ENCODE measurements around the gene NDUFA8. TPM values are rescaled to one million over a fixed set of nuclear protein-coding genes. Genes with fewer than 3 reads are reported as not detected.

NDUFA8 gene
- total RNA-seq, 4 donors from 2014 or later: 16.1 to 59.5 (median 40.3) TPM

- H3K4me1 ChIP-seq: peaks cover 0 to 15% (median 8%) of the 10 kb centered on the region in 4 donors
- no peak for DNase-seq
- no peak overlapping the region for H3K27ac ChIP-seq
- no peaks in the 10 kb centered on the region for H3K9me3 ChIP-seq
- no peaks in the 10 kb centered on the region for H3K36me3 ChIP-seq
- no peak for TF ChIP-seq EP300 (IDR thresholded peaks at IDR 0.05; ENCODE audit: low read depth)
- no peak for TF ChIP-seq POLR2AphosphoS5 (IDR thresholded peaks at IDR 0.05)
- TF ChIP-seq POLR2A (IDR thresholded peaks at IDR 0.05): no peak
- in situ Hi-C loops (cut with MboI; ENCODE audit: low pct_ligation_motif_present in 1 of 4, low pct_unique_long_range_greater_than_20kb in 1 of 4, low sequenced_read_pairs in 3 of 4): loop anchor here (5.0 to 25.0 kb wide), 6 partner anchors 221 to 688 kb away; partner anchors contain the start of gene OR1K1 (in 4 of the 4)
- H3K27me3 ChIP-seq: peaks cover 34% of the 10 kb centered on the region
- intact Hi-C loops (cut with DNase I; ENCODE audit: low total_unique reads): loop anchor here (10.0 kb wide), 1 partner anchor 331 kb away; no protein-coding TSS in a partner anchor
- WGBS, 2 donors (ENCODE audit: low coverage in 1 of 2): 79% methylated on average over 1 of the region's 1 CpG; no CpG with 5 or more reads in 1 of the 2 donors
- H3K4me3 ChIP-seq: no peak overlapping the region
Observed at GRCh38 chr9:122124048-122124447, 35.5 kb downstream of the NDUFA8 start.

- peaks cover 0 to 15% (median 8%) of the 10 kb centered on the region in 4 donors for H3K4me1 ChIP-seq
- H3K27ac ChIP-seq: no peak overlapping the region
- intact Hi-C loops (cut with DNase I; ENCODE audit: low total_unique reads) (loop anchor here (10.0 kb wide), 1 partner anchor 332 kb away; no protein-coding TSS in a partner anchor), in situ Hi-C loops (cut with MboI; ENCODE audit: low pct_ligation_motif_present in 1 of 4, low pct_unique_long_range_greater_than_20kb in 1 of 4, low sequenced_read_pairs in 3 of 4) (loop anchor here (5.0 to 25.0 kb wide), 6 partner anchors 222 to 689 kb away; partner anchors contain the start of gene OR1K1 (in 4 of the 4))
- TF ChIP-seq POLR2A (IDR thresholded peaks at IDR 0.05) (no peak), CTCF (IDR thresholded peaks at IDR 0.05) (peak; percentile 94 to 98 (median 94)), EP300 (IDR thresholded peaks at IDR 0.05; ENCODE audit: low read depth) (no peak)
- H3K27me3 ChIP-seq: peaks cover 31% of the 10 kb centered on the region
- peak; percentile 74 for DNase-seq
- H3K9me3 ChIP-seq: no peaks in the 10 kb centered on the region
- H3K4me3 ChIP-seq: no peak overlapping the region
- no peaks in the 10 kb centered on the region for H3K36me3 ChIP-seq
- 24 to 50% methylated on average over 1 to 13 of the region's 13 CpGs for WGBS, 2 donors (ENCODE audit: low coverage in 1 of 2)
Observed at GRCh38 chr9:122122903-122123632, 36.5 kb downstream of the NDUFA8 start.

- Histone ChIP-seq H3K4me1 (peaks cover 0 to 15% (median 8%) of the 10 kb centered on the region in 4 donors), H3K36me3 (no peaks in the 10 kb centered on the region), H3K27ac (no peak overlapping the region), H3K27me3 (peaks cover 25% of the 10 kb centered on the region), H3K9me3 (no peaks in the 10 kb centered on the region), H3K4me3 (no peak overlapping the region)
- no peak for TF ChIP-seq POLR2A (IDR thresholded peaks at IDR 0.05)
- intact Hi-C loops (cut with DNase I; ENCODE audit: low total_unique reads) (loop anchor here (10.0 kb wide), 1 partner anchor 332 kb away; no protein-coding TSS in a partner anchor), in situ Hi-C loops (cut with MboI; ENCODE audit: low pct_ligation_motif_present in 1 of 4, low pct_unique_long_range_greater_than_20kb in 1 of 4, low sequenced_read_pairs in 3 of 4) (loop anchor here (5.0 to 25.0 kb wide), 6 partner anchors 222 to 690 kb away; partner anchors contain the start of gene OR1K1 (in 4 of the 4))
- WGBS, 2 donors (ENCODE audit: low coverage in 1 of 2): 43% methylated on average over 5 of the region's 6 CpGs; no CpG with 5 or more reads in 1 of the 2 donors
- no peak for DNase-seq
Observed at GRCh38 chr9:122122468-122122867, 37.1 kb downstream of the NDUFA8 start.

GRCh38 chr9:122121931-122122330 is 37.6 kb downstream of the NDUFA8 start:
- DNase-seq: no peak
- H3K36me3 ChIP-seq: no peaks in the 10 kb centered on the region
- no peak for TF ChIP-seq POLR2AphosphoS5 (IDR thresholded peaks at IDR 0.05)
- no peak for TF ChIP-seq EP300 (IDR thresholded peaks at IDR 0.05; ENCODE audit: low read depth)
- TF ChIP-seq POLR2A (IDR thresholded peaks at IDR 0.05): no peak
- no peak for TF ChIP-seq CTCF (IDR thresholded peaks at IDR 0.05)
- H3K27me3 ChIP-seq: peaks cover 20% of the 10 kb centered on the region
- in situ Hi-C loops (cut with MboI; ENCODE audit: low pct_ligation_motif_present in 1 of 4, low pct_unique_long_range_greater_than_20kb in 1 of 4, low sequenced_read_pairs in 3 of 4) (loop anchor here (5.0 to 25.0 kb wide), 6 partner anchors 223 to 690 kb away; partner anchors contain the start of gene OR1K1 (in 4 of the 4)), intact Hi-C loops (cut with DNase I; ENCODE audit: low total_unique reads) (loop anchor here (10.0 kb wide), 1 partner anchor 333 kb away; no protein-coding TSS in a partner anchor)
- H3K9me3 ChIP-seq: no peaks in the 10 kb centered on the region
- no peak overlapping the region for H3K27ac ChIP-seq
- peaks cover 0 to 13% (median 7%) of the 10 kb centered on the region in 4 donors for H3K4me1 ChIP-seq
- 96% methylated on average over 6 of the region's 6 CpGs; no CpG with 5 or more reads in 1 of the 2 donors for WGBS, 2 donors (ENCODE audit: low coverage in 1 of 2)
- no peak overlapping the region for H3K4me3 ChIP-seq

- peaks cover 0 to 8% (median 4%) of the 10 kb centered on the region in 4 donors for H3K4me1 ChIP-seq
- H3K4me3 ChIP-seq: no peak overlapping the region
- intact Hi-C loops (cut with DNase I; ENCODE audit: low total_unique reads): loop anchor here (10.0 kb wide), 1 partner anchor 333 kb away; no protein-coding TSS in a partner anchor
- no peak for DNase-seq
- no peak overlapping the region for H3K27ac ChIP-seq
- no peaks in the 10 kb centered on the region for H3K36me3 ChIP-seq
- 92% methylated on average over 10 of the region's 10 CpGs; no CpG with 5 or more reads in 1 of the 2 donors for WGBS, 2 donors (ENCODE audit: low coverage in 1 of 2)
- no peaks in the 10 kb centered on the region for H3K9me3 ChIP-seq
- peaks cover 15% of the 10 kb centered on the region for H3K27me3 ChIP-seq
- in situ Hi-C loops (cut with MboI; ENCODE audit: low pct_ligation_motif_present in 1 of 4, low pct_unique_long_range_greater_than_20kb in 1 of 4, low sequenced_read_pairs in 3 of 4): loop anchor here (5.0 to 25.0 kb wide), 6 partner anchors 223 to 691 kb away; partner anchors contain the start of gene OR1K1 (in 4 of the 4)
- TF ChIP-seq POLR2AphosphoS5 (IDR thresholded peaks at IDR 0.05): no peak
- no peak for TF ChIP-seq CTCF (IDR thresholded peaks at IDR 0.05)
- no peak for TF ChIP-seq EP300 (IDR thresholded peaks at IDR 0.05; ENCODE audit: low read depth)
- no peak for TF ChIP-seq POLR2A (IDR thresholded peaks at IDR 0.05)
Observed at GRCh38 chr9:122121391-122121790, 38.2 kb downstream of the NDUFA8 start.

Data from transverse colon (tissue), 4 donors.